Measurements from ENCODE around the gene TRIM24.
"Not testable (repeated sequence)": the region's sequence is repeated elsewhere in the genome, so short reads cannot be mapped to it uniquely, and the experiment has no call there.

Gene TRIM24

DNA sequence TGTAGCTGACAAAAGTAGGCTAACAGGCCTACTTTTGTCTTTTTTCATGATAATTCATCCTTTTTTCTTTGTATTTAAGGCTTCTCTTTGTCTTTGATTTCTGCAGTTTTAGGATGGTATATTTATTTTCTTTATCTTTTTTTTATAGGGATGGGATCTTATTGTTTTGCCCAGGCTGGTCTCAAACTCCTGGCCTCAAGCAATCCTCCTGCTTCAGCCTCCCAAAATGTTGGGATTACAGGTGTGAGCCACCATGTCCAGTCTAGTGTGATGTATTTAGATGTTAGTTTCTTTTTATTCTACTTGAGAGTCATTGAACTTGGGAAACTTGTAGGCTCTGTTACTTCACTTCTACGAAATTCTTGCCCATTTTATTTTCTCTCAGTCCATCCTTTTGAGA, 35.4 kb downstream of the TRIM24 start:
- no peak for FAIRE-seq

- FAIRE-seq, result no peak
Observed at GRCh38 chr7:138499340-138499739, 39.3 kb downstream of the TRIM24 start.

DNA sequence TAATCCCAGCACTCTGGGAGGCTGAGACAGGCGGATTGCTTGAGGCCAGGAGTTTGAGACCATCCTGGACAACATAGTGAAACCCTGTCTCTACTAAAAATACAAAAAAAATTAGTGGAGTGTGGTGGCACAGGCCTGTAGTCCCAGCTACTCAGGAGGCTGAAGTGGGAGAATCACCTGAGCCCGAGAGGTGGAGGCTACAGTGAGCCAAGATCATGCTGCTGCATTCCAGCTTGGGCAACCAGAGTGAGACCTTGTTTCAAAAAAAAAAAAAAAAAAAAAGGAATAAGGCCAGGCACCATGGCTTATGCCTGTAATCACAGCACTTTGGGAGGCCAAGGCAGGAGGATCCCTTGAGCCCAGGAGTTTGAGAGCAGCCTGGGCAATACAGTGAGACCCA, 40.2 kb downstream of the TRIM24 start:
- not testable (repeated sequence) for FAIRE-seq

DNA sequence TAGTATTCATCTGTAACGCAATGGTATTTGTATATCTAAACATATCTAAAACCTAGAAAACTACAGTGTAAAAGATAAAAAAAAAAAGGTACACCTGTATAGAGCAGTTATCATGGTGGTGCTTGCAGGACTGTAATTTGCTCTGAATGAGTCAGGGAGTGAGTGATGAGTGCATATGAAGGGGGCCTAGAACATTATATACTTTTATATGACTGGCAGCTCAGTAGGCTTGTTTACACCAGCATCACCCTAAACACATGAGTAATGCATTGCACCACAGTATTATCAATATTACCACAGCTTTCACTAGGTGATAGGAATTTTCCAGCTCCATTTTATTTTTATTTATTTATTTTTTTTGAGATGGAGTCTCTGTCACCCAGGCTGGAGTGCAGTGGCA, 40.8 kb downstream of the TRIM24 start:
- no peak for FAIRE-seq

- FAIRE-seq, result no peak
Observed at GRCh38 chr7:138502023-138502767, 42.1 kb downstream of the TRIM24 start.

DNA sequence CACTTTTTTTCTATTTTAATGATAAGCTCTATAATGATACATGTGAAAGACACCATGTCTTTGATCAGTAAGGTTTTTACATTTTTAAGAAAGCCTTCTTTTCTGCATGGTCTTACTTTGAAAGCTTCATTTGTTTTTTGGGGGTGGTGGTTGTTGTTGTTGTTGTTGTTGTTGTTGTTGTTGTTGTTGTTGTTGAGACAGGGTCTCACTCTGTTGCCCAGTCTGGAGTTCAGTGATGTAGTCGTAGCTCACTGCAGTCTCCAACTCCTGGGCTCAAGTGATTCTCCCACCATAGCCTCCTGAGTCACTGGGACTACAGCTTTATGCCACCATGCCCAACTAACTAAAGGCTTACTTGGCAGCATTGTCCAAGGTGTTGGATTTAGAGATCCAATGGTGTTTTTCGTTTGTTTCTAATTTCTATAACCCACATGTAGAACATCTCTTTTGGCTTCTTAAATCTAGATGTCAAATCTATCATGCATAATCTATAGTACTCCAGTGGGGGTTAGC, 45.4 kb downstream of the TRIM24 start:
- no peak for FAIRE-seq

GRCh38 chr7:138506764-138507163, 46.7 kb downstream of the TRIM24 start:
- no peak for FAIRE-seq

DNA sequence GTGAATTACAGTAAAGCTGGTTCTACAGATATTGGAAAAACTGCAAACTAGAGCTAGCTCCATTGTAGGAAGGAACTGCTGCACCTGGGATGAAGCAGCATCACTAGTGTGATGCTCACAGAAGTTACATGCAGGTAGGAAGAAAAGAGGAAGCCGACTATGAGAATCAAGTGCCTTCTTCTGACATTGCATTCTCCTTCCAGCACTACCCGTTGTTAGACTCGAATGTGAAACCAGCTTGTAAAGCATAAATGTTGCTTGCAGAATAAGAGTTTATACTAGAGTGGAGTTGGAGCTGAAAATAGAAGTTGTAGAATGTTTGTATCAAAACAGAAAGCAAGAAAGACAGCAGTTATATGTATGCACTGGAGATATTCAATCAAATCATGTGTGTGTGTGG, 49.9 kb downstream of the TRIM24 start:
- FAIRE-seq, result no peak

DNA sequence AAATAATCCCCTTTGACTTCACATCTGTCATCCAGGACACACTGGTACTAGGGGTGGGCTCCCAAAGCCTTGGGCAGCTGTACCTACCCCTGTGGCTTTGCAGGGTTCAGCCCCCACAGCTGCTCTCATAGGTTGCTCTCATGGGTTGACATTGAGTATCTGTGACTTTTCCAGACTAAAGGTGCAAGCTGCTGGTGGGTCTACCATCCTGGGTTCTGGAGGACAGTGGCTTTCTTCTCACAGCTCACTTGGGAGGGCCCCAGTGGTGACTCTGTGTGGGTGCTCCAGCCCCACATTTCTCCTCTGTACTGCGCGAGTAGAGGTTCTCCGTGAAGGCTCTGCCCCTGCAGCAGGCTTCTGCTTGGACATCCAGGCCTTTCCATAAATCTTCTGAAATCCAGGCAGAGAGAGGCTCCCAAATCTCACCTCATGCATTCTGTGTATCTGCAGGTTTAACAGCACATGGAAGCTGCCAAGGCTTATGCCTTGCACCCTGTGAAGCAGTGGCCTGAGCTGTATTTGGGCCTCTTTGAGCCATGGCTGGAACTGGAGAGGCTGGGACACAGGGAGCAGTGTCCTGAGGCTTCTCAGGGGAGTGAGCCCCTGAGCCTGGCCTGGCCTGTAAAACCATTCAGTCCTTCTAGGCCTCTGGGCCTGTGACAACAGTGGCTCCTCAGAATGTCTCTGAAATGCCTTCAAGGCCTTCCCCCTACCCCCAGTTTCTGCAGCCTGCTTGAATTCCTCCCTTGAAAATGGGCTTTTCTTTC, 52.2 kb downstream of the TRIM24 start:
- FAIRE-seq, result no peak

- FAIRE-seq, result no peak
Observed at GRCh38 chr7:138512885-138513284, 52.8 kb downstream of the TRIM24 start.

DNA sequence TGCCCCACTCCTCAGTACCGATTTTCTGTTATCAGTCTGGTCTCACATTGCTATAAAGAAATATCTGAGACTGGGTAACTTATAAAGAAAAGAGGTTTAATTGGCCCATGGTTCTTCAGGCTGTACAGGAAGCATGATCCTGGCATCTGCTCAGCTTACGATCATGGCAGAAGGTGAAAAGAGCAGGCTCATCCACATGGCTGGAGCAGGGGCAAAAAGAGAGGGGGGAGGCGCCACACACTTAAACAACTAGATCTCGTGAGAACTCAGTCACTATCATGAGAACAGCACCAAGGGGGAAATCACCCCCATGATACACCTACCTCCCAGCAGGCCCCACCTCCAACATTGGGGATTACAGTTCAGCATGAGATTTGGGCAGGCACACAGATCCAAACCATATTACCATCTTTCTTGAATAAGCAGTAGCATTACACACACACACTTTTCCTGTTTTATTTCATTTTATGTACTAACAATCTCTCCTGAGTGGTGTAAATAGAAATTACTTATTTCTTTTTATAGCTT, 53.3 kb downstream of the TRIM24 start:
- no peak for FAIRE-seq

DNA sequence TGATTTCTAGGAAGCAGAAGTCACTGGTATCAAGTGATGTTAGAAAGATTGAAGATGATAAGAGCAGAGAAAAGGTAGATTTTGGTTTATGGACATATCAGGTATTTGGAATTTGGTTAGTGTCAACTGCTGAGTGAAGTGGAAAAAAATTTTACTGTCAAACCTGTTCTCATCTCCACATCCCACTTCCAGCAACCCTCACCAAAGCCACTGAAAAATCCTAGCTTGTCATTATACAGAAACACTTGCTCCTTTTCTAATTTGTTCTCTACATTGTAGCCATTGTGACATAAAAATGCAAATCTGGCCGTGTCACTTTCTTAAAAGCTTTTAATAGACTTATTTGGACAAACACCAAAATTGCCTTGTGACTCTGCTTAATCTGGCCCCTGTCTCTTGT, 54.0 kb downstream of the TRIM24 start:
- FAIRE-seq, result no peak

DNA sequence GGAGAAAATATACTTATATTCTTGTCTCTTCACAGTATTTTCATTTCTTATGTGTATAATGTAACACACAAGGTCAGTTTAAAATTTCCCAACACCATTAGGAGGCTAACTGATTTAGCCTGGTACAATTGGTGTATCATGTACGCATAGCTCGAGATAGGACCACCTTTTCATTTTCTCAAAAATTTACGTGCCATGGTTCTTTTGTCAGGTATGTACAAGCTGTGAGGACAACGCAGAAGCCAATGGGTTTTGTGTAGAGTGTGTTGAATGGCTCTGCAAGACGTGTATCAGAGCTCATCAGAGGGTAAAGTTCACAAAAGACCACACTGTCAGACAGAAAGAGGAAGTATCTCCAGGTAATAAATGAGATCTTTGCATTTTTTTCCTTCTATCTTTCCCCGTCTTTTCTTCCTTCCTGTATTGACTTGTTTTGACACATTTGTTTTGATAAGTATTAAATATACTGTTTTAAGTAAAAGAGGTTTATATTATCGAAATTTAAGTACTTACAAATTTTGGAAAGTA, 55.0 kb downstream of the TRIM24 start:
- no peak for FAIRE-seq

- no peak for FAIRE-seq
Observed at GRCh38 chr7:138519061-138519798, 59.2 kb downstream of the TRIM24 start.

- no peak for FAIRE-seq
Observed at GRCh38 chr7:138520742-138521141, 60.7 kb downstream of the TRIM24 start.

DNA sequence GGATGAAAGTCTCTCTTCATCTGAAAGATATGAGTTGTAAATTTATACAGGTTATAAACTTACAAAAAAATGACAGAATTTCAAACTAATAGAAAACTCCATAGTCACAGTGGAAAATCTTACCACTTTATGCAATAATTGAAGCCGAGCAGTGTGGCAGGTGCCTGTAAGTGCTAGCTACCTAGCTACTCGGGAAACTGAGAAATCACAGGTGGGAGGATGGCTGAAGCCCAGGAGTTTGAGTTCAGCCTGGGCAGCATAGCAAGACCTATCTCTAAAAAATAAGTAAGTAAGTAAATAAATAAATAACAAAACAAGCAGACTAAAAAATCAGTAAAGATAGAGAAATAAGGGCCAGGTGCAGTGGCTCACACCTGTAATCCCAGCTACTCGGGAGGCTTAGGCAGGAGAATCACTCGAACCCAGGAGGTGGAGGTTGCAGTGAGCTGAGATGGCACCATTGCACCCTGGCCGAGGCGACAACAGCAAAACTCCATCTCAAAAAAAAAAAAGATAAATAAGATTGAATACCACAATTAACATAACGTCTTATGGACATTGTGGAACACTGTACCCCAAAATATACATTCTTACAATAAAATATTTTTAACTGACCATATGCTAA, 61.9 kb downstream of the TRIM24 start:
- no peak for FAIRE-seq

DNA sequence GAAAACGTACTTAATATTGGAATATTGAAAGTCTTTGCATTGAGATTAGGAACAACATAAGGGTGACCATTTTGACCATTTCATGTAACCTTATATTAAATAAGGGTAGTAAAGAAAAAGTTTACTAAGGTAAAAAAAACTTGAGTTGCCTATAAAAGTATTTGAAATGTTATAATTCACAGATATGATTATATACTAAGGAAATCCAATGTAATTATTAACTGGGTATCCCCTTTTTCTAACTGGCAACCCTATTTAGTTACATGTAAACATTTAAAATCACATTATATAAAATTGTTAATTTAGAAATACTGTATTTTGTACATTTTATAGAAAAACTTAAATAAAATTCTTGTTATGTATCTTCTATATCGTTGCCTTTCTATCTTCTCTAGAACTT, 64.2 kb downstream of the TRIM24 start:
- FAIRE-seq, result peak; percentile 23

DNA sequence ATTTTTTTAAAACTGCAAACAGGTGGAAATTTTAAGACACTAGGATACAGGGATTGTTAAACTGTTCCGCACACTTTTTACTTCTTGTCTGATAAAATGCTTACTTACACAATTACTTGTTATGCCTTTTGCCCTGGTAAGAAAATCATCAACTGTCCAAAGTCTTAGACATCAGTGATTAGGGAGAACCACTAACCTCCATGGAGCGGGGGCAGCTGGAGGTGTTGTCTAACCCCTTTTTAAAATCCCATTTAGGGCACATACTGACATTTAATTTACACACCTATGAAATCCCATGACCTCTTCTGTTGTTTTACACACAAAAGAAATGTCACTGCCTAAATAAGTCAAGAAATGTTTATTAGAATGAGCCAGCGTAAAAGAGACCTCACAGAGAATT, 65.7 kb downstream of the TRIM24 start:
- FAIRE-seq, result no peak

DNA sequence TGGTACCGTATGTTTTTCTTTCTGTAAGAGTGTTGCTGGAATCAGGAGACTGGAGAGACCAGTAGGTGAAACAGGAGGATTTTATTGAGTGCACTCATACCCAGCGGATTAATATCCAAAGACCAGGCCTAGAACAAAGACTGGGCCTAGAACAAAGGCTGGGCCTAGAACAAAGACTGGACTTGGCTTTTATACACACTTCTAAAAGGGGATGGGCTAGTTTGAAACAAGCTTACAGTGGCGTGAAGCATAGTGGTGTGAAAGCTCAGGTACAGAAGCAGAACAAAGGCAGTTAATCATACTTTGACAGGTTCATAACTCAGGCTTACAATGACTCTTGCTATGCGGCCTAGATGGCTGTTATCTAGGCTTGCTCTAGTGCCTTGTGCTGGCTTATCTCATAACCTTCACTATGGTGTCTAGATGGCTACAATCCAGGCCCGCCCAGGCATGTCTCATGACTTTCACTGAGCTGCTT, 67.7 kb downstream of the TRIM24 start:
- FAIRE-seq, result no peak

- FAIRE-seq, result not testable (repeated sequence)
Observed at GRCh38 chr7:138536833-138537232, 76.8 kb downstream of the TRIM24 start.

GRCh38 chr7:138538518-138538917, 78.5 kb downstream of the TRIM24 start:
- no peak for FAIRE-seq

- no peak for FAIRE-seq
Observed at GRCh38 chr7:138538997-138539644, 79.1 kb downstream of the TRIM24 start.
